ENCODE measurements around the gene CT55. TPM values are rescaled to one million over a fixed set of nuclear protein-coding genes. Genes with fewer than 3 reads are reported as not detected.

The CT55 gene
- total RNA-seq, 1 experiment from 2014 or later, result not detected

DNA sequence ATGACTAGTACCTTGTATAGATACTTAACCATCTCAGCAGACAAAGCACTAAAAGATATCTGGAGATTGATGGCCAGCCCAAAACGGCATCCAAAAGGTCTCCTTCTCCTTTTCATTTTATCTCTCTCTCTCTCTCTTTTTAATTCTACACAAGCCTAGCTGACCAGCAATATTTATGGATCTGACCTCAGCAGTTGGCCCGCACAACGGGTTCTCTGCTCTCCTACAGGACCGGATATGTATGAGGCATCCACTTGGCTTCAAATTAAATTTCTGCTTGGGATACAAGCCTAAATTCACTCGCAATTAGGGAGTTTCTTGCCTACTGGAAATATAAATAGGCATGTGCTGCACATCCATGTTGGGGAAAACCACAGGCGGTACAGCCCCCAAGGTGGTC is 22.5 kb upstream of the CT55 start:
- BruUV-seq (replicated peaks), result no TSS peak
- TF ChIP-seq, protein P1, sequence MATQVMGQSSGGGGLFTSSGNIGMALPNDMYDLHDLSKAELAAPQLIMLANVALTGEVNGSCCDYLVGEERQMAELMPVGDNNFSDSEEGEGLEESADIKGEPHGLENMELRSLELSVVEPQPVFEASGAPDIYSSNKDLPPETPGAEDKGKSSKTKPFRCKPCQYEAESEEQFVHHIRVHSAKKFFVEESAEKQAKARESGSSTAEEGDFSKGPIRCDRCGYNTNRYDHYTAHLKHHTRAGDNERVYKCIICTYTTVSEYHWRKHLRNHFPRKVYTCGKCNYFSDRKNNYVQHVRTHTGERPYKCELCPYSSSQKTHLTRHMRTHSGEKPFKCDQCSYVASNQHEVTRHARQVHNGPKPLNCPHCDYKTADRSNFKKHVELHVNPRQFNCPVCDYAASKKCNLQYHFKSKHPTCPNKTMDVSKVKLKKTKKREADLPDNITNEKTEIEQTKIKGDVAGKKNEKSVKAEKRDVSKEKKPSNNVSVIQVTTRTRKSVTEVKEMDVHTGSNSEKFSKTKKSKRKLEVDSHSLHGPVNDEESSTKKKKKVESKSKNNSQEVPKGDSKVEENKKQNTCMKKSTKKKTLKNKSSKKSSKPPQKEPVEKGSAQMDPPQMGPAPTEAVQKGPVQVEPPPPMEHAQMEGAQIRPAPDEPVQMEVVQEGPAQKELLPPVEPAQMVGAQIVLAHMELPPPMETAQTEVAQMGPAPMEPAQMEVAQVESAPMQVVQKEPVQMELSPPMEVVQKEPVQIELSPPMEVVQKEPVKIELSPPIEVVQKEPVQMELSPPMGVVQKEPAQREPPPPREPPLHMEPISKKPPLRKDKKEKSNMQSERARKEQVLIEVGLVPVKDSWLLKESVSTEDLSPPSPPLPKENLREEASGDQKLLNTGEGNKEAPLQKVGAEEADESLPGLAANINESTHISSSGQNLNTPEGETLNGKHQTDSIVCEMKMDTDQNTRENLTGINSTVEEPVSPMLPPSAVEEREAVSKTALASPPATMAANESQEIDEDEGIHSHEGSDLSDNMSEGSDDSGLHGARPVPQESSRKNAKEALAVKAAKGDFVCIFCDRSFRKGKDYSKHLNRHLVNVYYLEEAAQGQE (IDR thresholded peaks at IDR 0.05; ENCODE audit: insufficient read depth in 1 of 2, low read depth in 2 of 2, low read length in 1 of 2), result no peak
- TF ChIP-seq SIN3A (IDR thresholded peaks at IDR 0.05; ENCODE audit: borderline replicate concordance, insufficient read depth, low read depth, low read length), result no peak
- no peak for TF ChIP-seq POLR2AphosphoS5 (IDR thresholded peaks at IDR 0.05; ENCODE audit: low read depth, low read length)
- TF ChIP-seq, protein P2, sequence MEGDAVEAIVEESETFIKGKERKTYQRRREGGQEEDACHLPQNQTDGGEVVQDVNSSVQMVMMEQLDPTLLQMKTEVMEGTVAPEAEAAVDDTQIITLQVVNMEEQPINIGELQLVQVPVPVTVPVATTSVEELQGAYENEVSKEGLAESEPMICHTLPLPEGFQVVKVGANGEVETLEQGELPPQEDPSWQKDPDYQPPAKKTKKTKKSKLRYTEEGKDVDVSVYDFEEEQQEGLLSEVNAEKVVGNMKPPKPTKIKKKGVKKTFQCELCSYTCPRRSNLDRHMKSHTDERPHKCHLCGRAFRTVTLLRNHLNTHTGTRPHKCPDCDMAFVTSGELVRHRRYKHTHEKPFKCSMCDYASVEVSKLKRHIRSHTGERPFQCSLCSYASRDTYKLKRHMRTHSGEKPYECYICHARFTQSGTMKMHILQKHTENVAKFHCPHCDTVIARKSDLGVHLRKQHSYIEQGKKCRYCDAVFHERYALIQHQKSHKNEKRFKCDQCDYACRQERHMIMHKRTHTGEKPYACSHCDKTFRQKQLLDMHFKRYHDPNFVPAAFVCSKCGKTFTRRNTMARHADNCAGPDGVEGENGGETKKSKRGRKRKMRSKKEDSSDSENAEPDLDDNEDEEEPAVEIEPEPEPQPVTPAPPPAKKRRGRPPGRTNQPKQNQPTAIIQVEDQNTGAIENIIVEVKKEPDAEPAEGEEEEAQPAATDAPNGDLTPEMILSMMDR (IDR thresholded peaks at IDR 0.05), result no peak
- no peak for TF ChIP-seq TCF7L2 (IDR thresholded peaks at IDR 0.05; ENCODE audit: low read depth, low read length)
- intact Hi-C loops (cut with micrococcal nuclease; ENCODE audit: unreplicated experiment), result no loop called here
- DNase-seq (ENCODE audit: low read depth, low spot score) (no peak), ATAC-seq (no peak)
- in situ Hi-C loops (cut with HindIII; ENCODE audit: low pct_unique_long_range_greater_than_20kb, low sequenced_read_pairs), result no loop called here
- H3K9me3 ChIP-seq (ENCODE audit: control insufficient read depth, insufficient read depth, low read depth, low read length), result no peaks in the 10 kb centered on the region
- peaks cover 1% of the 10 kb centered on the region for H3K27me3 ChIP-seq (ENCODE audit: control insufficient read depth, insufficient read depth, low read length)
- ChIA-PET CTCF (no interaction called here), POLR2A (no interaction called here)
- H3K4me3 ChIP-seq (ENCODE audit: low read depth in 2 of 2, low read length in 2 of 2), result no peak overlapping the region
- no peak overlapping the region for H3K27ac ChIP-seq (ENCODE audit: low read length)
- no peaks in the 10 kb centered on the region for H3K4me1 ChIP-seq (ENCODE audit: control insufficient read depth, insufficient read depth, low read length)
- H3K36me3 ChIP-seq (ENCODE audit: control insufficient read depth, insufficient read depth, low read length), result no peaks in the 10 kb centered on the region

DNA sequence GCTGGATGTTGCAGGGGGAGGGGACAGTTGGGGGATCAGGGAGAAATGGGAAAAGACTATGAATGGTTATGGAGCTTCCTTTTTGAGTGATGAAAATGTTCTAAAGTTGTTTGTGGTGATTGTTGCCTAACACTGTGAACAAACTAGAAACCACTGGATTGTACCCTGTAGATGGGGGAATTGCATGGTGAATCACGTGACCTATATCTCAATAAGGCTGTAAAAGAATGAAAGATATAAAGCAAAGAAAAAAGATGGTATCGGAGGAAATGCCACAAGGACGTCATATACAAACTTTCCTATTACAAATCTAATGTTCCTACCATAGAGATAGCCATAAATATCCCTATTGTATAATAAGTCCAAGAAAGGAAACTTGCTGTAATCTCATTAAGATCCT is 20.6 kb upstream of the CT55 start:
- CTCF ChIA-PET, result no interaction called here
- TF ChIP-seq SIN3A (IDR thresholded peaks at IDR 0.05; ENCODE audit: borderline replicate concordance, insufficient read depth, low read depth, low read length) (no peak), TCF7L2 (IDR thresholded peaks at IDR 0.05; ENCODE audit: low read depth, low read length) (no peak), POLR2AphosphoS5 (IDR thresholded peaks at IDR 0.05; ENCODE audit: low read depth, low read length) (no peak)
- TF ChIP-seq, protein P1 (IDR thresholded peaks at IDR 0.05; ENCODE audit: insufficient read depth in 1 of 2, low read depth in 2 of 2, low read length in 1 of 2), result no peak
- TF ChIP-seq, protein P2 (IDR thresholded peaks at IDR 0.05), result no peak
- ATAC-seq, result no peak
- H3K9me3 ChIP-seq (ENCODE audit: control insufficient read depth, insufficient read depth, low read depth, low read length), result no peaks in the 10 kb centered on the region
- H3K4me1 ChIP-seq (ENCODE audit: control insufficient read depth, insufficient read depth, low read length), result no peaks in the 10 kb centered on the region
- H3K27me3 ChIP-seq (ENCODE audit: control insufficient read depth, insufficient read depth, low read length), result peaks cover 10% of the 10 kb centered on the region
- intact Hi-C loops (cut with micrococcal nuclease; ENCODE audit: unreplicated experiment), result no loop called here
- no peak overlapping the region for H3K4me3 ChIP-seq (ENCODE audit: low read depth in 2 of 2, low read length in 2 of 2)
- in situ Hi-C loops (cut with HindIII; ENCODE audit: low pct_unique_long_range_greater_than_20kb, low sequenced_read_pairs), result no loop called here
- H3K36me3 ChIP-seq (ENCODE audit: control insufficient read depth, insufficient read depth, low read length), result no peaks in the 10 kb centered on the region
- POLR2A ChIA-PET, result no interaction called here
- DNase-seq (ENCODE audit: low read depth, low spot score), result no peak
- no peak overlapping the region for H3K27ac ChIP-seq (ENCODE audit: low read length)
- no TSS peak for BruUV-seq (replicated peaks)
